HG03565 (cell line): ENCODE data around the gene ZNF625.

Experiments used
- ATAC-seq: cut with Tn5 transposase; IDR thresholded peaks from one replicate; pipeline ENCODE4 v1.9.1; 2021; ENCODE audit warnings: mild to moderate bottlenecking, moderate library complexity; ENCODE audit not compliant: unreplicated experiment

Gene ZNF625

GRCh38 chr19:12156223-12157058 lies at the start of gene ZNF625:
Gene ZNF625 (minus strand): TSS chr19:12156734. CDS start chr19:12156558, 176 bp downstream.
- no peak for ATAC-seq

GRCh38 chr19:12205296-12205695 lies 48.8 kb upstream of the ZNF625 start:
- ATAC-seq, result no peak

GRCh38 chr19:12202250-12202649 lies 45.7 kb upstream of the ZNF625 start:
- ATAC-seq, result no peak

- ATAC-seq, result no peak
These were observed 43.4 kb upstream of the ZNF625 start for GRCh38 chr19:12199757-12200419.

- no peak for ATAC-seq
These were observed 41.6 kb upstream of the ZNF625 start for GRCh38 chr19:12198136-12198535.

GRCh38 chr19:12194827-12195731 lies 38.5 kb upstream of the ZNF625 start:
- ATAC-seq, result no peak

GRCh38 chr19:12187625-12188024 lies 31.1 kb upstream of the ZNF625 start:
- no peak for ATAC-seq

GRCh38 chr19:12180377-12180776 lies 23.8 kb upstream of the ZNF625 start:
- no peak for ATAC-seq

- no peak for ATAC-seq
These were observed 10.1 kb upstream of the ZNF625 start for GRCh38 chr19:12166626-12167025.

GRCh38 chr19:12163826-12164225 lies 7.3 kb upstream of the ZNF625 start:
- ATAC-seq, result no peak

GRCh38 chr19:12162882-12163806 lies 6.6 kb upstream of the ZNF625 start, which contains the start of gene ZNF136:
Gene ZNF136 (plus strand): TSS chr19:12163096. CDS start chr19:12163204, 108 bp downstream.
- ATAC-seq, result peak; percentile 91

GRCh38 chr19:12162513-12162881 lies 6.0 kb upstream of the ZNF625 start:
- ATAC-seq, result peak; percentile 16

GRCh38 chr19:12159773-12160414 lies 3.4 kb upstream of the ZNF625 start:
- ATAC-seq, result no peak

- no peak for ATAC-seq
These were observed 1.1 kb downstream of the ZNF625 start for GRCh38 chr19:12155324-12155860.

GRCh38 chr19:12145348-12145747 lies 11.2 kb downstream of the ZNF625 start:
- ATAC-seq, result no peak

- no peak for ATAC-seq
These were observed 15.2 kb downstream of the ZNF625 start for GRCh38 chr19:12141405-12141736.

- ATAC-seq, result peak; percentile 68
These were observed 15.8 kb downstream of the ZNF625 start for GRCh38 chr19:12140545-12141404.

GRCh38 chr19:12139885-12140544 lies 16.5 kb downstream of the ZNF625 start, which contains the start of gene ZNF20:
Gene ZNF20 (minus strand): TSS chr19:12140350. CDS start chr19:12140182, 168 bp downstream.
- peak; percentile 79 for ATAC-seq
